ENCODE results near the gene DLG4.
A peak's percentile ranks its signal among the peaks of the same experiment; 100 is the strongest.

The DLG4 gene

GRCh38 chr17:7242717-7243452 lies 23.2 kb upstream of the DLG4 start:
- peak overlapping the region; percentile 90 for H3K27ac ChIP-seq
- POLR2A ChIA-PET (ENCODE audit: low non-redundant PET), result interaction anchor here (0.8 to 1.3 kb wide), 3 partner anchors 8 to 211 kb away, joined by 3 to 4 read pairs (median 3); no protein-coding TSS in a partner anchor
- TF ChIP-seq CTCF (conservative IDR thresholded peaks at IDR 0.05; ENCODE audit: low read depth), result no peak
- CTCF ChIA-PET, result interaction anchor here (0.6 to 1.0 kb wide), 2 partner anchors 54 to 237 kb away, joined by 5 to 6 read pairs; no protein-coding TSS in a partner anchor
- peak; percentile 71 for DNase-seq (ENCODE audit: low spot score)

GRCh38 chr17:7241783-7242716 lies 22.4 kb upstream of the DLG4 start, which contains the start of gene GABARAP:
GABARAP (minus strand) TSS chr17:7242449; CDS start chr17:7242330, 119 bp downstream.
- DNase-seq (ENCODE audit: low spot score), result peak; percentile 85
- no peak for TF ChIP-seq CTCF (conservative IDR thresholded peaks at IDR 0.05; ENCODE audit: low read depth)
- ChIA-PET CTCF (interaction anchor here (0.9 to 1.0 kb wide), 2 partner anchors 8 to 55 kb away, joined by 5 read pairs; no protein-coding TSS in a partner anchor), POLR2A (ENCODE audit: low non-redundant PET) (interaction anchor here (0.5 to 1.3 kb wide), 7 partner anchors 9 to 238 kb away, joined by 3 to 6 read pairs (median 4); no protein-coding TSS in a partner anchor)
- peak within 1 kb of the TSS; percentile 90 for H3K27ac ChIP-seq

DNA sequence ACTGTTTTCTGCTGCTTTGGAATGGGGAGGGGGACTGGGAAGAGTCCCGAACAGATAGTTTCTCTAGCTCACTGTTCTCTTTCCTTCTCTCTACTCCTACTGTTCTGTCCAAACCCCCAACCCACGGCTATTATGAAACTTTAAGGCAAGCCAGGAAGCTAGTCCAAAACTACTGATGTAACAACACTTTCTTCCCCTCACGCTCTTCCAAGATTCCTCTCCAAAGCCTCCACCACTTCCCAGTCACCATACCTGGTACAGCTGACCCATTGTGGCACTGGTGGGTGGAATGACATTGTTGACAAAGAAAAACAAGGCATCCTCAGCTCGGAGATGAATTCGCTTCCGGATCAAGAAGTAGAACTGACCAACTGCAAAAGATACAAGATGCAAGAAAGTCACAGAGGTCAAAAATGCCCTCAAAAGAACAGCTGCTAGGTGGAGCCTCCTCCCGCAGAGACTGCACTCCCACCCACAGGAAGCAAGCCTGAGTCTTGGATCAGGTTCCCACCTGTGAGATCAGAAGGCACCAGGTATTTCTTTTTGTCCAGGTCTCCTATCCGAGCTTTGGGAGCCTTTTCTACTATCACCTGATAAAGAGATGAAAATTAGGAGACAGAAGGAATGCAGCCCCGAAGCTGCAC lies 21.6 kb upstream of the DLG4 start:
- ChIA-PET POLR2A (ENCODE audit: low non-redundant PET) (interaction anchor here (0.7 to 1.3 kb wide), 3 partner anchors 9 to 100 kb away, joined by 3 to 6 read pairs (median 4); no protein-coding TSS in a partner anchor), CTCF (interaction anchor here (0.9 kb wide), 1 partner anchor 9 kb away, joined by 5 read pairs; no protein-coding TSS in a partner anchor)
- no peak for DNase-seq (ENCODE audit: low spot score)
- no peak for TF ChIP-seq CTCF (conservative IDR thresholded peaks at IDR 0.05; ENCODE audit: low read depth)
- peak overlapping the region; percentile 90 for H3K27ac ChIP-seq

DNA sequence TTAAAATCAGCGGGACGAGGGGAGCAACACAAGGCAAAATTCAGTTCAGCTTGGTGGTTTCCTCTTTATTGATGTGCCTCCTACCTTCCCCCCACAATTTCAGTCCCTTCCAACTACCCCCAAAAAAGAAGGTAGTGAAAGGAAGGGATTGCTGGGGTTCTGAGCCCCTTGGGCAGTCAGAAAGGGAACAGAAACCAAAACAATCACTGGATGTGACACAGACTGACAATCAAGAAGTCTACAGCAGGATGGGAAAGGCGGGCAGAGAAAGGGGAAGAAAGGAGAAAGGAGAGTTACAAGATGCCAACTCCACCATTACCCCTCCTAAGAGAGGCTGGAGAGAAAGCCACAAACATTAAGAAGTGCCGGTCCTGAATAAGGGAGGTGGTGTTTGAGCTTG lies 20.7 kb upstream of the DLG4 start:
- POLR2A ChIA-PET (ENCODE audit: low non-redundant PET), result no interaction called here
- CTCF ChIA-PET, result no interaction called here
- H3K27ac ChIP-seq, result peak overlapping the region; percentile 90; the same call in 1 of the 2 replicates
- no peak for DNase-seq (ENCODE audit: low spot score)
- TF ChIP-seq CTCF (conservative IDR thresholded peaks at IDR 0.05; ENCODE audit: low read depth), result no peak

GRCh38 chr17:7239091-7240027 lies 19.7 kb upstream of the DLG4 start, which contains the start of gene PHF23:
PHF23 (minus strand) TSS chr17:7239457; CDS start chr17:7239279, 178 bp downstream.
- peak within 1 kb of the TSS; percentile 95 for H3K27ac ChIP-seq
- POLR2A ChIA-PET (ENCODE audit: low non-redundant PET), result interaction anchor here (0.8 to 1.2 kb wide), 2 partner anchors 19 to 193 kb away, joined by 3 to 6 read pairs; partner anchors contain the start of gene ACADVL
- peak; percentile 99 for DNase-seq (ENCODE audit: low spot score)
- CTCF ChIA-PET, result interaction anchor here (0.6 to 1.4 kb wide), 4 partner anchors 12 to 497 kb away, joined by 3 to 9 read pairs (median 4); partner anchors contain the start of genes CTDNEP1 and ELP5
- no peak for TF ChIP-seq CTCF (conservative IDR thresholded peaks at IDR 0.05; ENCODE audit: low read depth)

Data from RWPE1 (cell line).